ENCODE measurements around the gene WDR88. TPM values are rescaled to one million over a fixed set of nuclear protein-coding genes. Genes with fewer than 3 reads are reported as not detected.

WDR88 gene
- total RNA-seq, 1 donor from 2014 or later, result not detected

DNA sequence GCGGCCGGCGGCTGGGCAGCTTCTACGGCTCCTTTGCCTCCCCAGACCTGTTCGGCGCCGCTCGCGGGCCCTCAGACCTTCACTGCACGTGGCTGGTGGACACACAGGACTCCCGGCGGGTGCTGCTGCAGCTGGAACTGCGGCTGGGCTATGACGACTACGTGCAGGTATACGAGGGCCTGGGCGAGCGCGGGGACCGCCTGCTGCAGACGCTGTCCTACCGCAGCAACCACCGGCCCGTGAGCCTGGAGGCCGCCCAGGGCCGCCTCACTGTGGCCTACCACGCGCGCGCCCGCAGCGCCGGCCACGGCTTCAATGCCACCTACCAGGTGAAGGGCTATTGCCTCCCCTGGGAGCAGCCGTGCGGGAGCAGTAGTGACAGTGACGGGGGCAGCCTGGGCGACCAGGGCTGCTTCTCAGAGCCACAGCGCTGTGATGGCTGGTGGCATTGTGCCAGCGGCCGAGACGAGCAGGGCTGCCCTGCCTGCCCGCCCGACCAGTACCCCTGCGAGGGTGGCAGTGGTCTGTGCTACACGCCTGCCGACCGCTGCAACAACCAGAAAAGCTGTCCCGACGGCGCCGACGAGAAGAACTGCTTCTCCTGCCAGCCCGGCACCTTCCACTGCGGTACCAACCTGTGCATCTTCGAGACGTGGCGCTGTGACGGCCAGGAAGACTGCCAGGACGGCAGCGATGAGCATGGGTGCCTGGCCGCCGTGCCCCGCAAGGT is 73.8 kb downstream of the WDR88 start:
- H3K27ac Mint-ChIP-seq, result no peak overlapping the region
- no peaks in the 10 kb centered on the region for H3K9me3 Mint-ChIP-seq
- DNase-seq (ENCODE audit: extremely low spot score, unreplicated experiment), result no peak
- H3K27me3 Mint-ChIP-seq, result no peaks in the 10 kb centered on the region
- H3K36me3 Mint-ChIP-seq, result peaks cover 5% of the 10 kb centered on the region
- no peak overlapping the region for H3K4me3 Mint-ChIP-seq
- H3K4me1 Mint-ChIP-seq (ENCODE audit: unreplicated experiment), result no peaks in the 10 kb centered on the region
- TF ChIP-seq, protein P1, sequence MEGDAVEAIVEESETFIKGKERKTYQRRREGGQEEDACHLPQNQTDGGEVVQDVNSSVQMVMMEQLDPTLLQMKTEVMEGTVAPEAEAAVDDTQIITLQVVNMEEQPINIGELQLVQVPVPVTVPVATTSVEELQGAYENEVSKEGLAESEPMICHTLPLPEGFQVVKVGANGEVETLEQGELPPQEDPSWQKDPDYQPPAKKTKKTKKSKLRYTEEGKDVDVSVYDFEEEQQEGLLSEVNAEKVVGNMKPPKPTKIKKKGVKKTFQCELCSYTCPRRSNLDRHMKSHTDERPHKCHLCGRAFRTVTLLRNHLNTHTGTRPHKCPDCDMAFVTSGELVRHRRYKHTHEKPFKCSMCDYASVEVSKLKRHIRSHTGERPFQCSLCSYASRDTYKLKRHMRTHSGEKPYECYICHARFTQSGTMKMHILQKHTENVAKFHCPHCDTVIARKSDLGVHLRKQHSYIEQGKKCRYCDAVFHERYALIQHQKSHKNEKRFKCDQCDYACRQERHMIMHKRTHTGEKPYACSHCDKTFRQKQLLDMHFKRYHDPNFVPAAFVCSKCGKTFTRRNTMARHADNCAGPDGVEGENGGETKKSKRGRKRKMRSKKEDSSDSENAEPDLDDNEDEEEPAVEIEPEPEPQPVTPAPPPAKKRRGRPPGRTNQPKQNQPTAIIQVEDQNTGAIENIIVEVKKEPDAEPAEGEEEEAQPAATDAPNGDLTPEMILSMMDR (conservative IDR thresholded peaks at IDR 0.05), result no peak

DNA sequence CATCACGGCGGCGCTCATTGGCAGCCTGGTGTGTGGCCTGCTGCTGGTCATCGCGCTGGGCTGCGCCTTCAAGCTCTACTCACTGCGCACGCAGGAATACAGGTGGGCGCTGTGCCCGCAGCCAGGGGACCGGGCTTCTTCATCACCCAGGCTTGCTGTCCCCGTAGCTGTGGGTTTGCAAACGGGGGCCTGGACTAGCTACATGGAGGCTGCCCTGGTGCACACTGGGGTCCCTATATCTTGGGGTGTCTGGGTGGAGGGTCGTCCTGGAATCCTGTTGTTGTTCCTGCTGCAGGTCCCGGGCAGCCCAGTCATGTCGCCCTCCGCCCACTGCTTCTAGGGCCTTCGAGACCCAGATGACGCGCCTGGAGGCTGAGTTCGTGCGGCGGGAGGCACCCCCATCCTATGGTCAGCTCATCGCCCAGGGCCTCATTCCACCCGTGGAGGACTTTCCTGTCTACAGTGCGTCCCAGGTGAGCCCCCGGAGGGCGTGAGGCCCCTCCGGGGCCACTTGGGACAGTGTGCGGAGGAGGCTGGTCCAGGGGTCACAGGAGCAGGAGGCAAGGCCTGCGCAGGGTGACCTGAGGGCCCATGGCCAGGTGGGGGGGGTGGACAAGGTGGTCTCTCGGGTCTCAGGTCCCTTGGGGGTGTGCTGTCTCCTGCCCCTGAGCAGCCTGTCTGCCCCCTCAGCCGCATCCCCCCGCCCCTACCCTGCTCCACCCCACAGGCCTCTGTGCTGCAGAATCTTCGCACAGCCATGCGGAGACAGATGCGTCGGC is 74.5 kb downstream of the WDR88 start:
- no peak overlapping the region for H3K27ac Mint-ChIP-seq

DNA sequence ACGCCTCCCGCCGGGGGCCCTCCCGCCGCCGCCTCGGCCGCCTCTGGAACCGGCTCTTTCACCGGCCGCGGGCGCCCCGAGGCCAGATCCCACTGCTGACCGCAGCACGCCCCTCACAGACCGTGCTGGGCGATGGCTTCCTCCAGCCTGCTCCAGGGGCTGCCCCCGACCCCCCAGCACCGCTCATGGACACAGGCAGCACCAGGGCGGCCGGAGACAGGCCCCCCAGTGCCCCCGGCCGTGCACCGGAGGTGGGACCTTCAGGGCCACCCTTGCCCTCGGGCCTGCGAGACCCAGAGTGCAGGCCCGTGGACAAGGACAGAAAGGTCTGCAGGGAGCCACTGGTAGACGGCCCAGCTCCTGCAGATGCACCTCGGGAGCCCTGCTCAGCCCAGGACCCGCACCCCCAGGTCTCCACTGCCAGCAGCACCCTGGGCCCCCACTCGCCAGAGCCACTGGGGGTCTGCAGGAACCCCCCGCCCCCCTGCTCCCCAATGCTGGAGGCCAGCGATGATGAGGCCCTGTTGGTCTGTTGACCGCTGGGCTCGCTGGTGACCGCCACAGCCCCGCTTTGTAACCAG is 75.2 kb downstream of the WDR88 start:
- TF ChIP-seq, protein P1 (conservative IDR thresholded peaks at IDR 0.05), result no peak
- Mint-ChIP-seq H3K36me3 (peaks cover 5% of the 10 kb centered on the region), H3K27ac (no peak overlapping the region), H3K9me3 (no peaks in the 10 kb centered on the region), H3K27me3 (no peaks in the 10 kb centered on the region), H3K4me1 (ENCODE audit: unreplicated experiment) (no peaks in the 10 kb centered on the region), H3K4me3 (no peak overlapping the region)
- no peak for DNase-seq (ENCODE audit: extremely low spot score, unreplicated experiment)

More for the DNA sequence above, 74.5 kb downstream of the WDR88 start:
- TF ChIP-seq, protein P1 (conservative IDR thresholded peaks at IDR 0.05), result no peak
- no peak for DNase-seq (ENCODE audit: extremely low spot score, unreplicated experiment)
- no peak overlapping the region for H3K4me3 Mint-ChIP-seq
- no peaks in the 10 kb centered on the region for H3K27me3 Mint-ChIP-seq
- H3K36me3 Mint-ChIP-seq, result peaks cover 5% of the 10 kb centered on the region
- no peaks in the 10 kb centered on the region for H3K9me3 Mint-ChIP-seq
- H3K4me1 Mint-ChIP-seq (ENCODE audit: unreplicated experiment), result no peaks in the 10 kb centered on the region

DNA sequence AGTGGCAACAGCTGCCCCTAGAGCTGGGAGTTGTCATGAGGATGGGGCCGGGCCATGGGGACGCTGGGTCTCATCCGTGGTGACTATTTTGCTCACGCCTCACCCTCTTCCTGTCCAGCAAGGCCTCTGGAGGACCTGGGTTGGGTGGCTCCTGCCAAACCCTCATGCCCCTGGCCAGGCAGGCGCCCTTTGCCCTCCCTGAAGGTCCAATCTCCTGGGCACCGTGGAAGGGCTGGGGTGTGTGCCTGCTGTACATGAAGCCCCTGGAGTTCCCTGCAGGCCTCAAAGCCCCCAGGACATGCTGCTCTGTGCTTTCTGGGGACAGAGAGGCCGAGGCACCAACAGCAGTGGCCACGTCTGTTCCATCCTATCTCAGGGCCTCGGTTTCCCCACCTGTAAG is 76.0 kb downstream of the WDR88 start:
- Mint-ChIP-seq H3K4me1 (ENCODE audit: unreplicated experiment) (no peaks in the 10 kb centered on the region), H3K4me3 (no peak overlapping the region), H3K9me3 (no peaks in the 10 kb centered on the region), H3K27me3 (no peaks in the 10 kb centered on the region), H3K27ac (no peak overlapping the region), H3K36me3 (peaks cover 3% of the 10 kb centered on the region)
- DNase-seq (ENCODE audit: extremely low spot score, unreplicated experiment), result no peak
- TF ChIP-seq, protein P1 (conservative IDR thresholded peaks at IDR 0.05), result no peak

DNA sequence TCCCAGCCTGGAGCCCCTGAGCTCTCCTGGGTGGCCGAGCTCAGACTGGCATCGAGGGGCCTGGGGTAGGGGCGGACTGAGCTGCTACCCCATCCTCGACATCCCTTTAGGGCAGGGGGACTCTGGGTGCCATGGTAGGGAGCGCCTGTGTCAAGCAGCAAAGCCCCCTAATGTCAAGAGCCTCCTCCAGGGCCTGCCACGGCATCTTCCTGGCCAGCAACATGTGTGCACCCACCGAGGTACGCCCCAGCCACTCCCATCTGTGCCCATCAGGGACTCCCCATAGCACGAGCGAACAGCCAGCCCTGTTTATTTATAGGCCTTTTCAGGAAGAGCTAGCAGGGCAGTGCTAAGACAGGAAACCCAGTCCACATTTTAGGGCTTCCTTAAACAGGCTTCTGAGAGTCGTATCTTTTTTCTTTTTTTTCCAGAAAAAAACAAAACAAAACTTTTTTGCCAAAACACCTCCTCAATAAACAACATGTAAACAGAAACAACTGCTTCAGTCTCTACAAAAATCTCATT is 76.5 kb downstream of the WDR88 start:
- Mint-ChIP-seq H3K4me1 (ENCODE audit: unreplicated experiment) (no peaks in the 10 kb centered on the region), H3K4me3 (no peak overlapping the region), H3K36me3 (no peaks in the 10 kb centered on the region), H3K27ac (no peak overlapping the region), H3K27me3 (no peaks in the 10 kb centered on the region), H3K9me3 (no peaks in the 10 kb centered on the region)
- DNase-seq (ENCODE audit: extremely low spot score, unreplicated experiment), result no peak
- TF ChIP-seq, protein P1 (conservative IDR thresholded peaks at IDR 0.05), result no peak
